GM08714 (cell line): ENCODE results near the gene CRYBA1.
"Not testable (repeated sequence)": the region's sequence is repeated elsewhere in the genome, so short reads cannot be mapped to it uniquely, and the experiment has no call there.

ENCODE experiments used
- H3K4me3 ChIP-seq: fragments of 200-500 bp; sonication (Bioruptor generic); 2 replicates; pipeline ENCODE4 v1.5.1; 2014; ENCODE audit warnings: mild to moderate bottlenecking, low read length, inconsistent platforms
- ZNF274 ChIP-seq: IDR thresholded peaks from 2 replicates; pipeline ENCODE4 v1.6.1; 2012; ENCODE audit warnings: mild to moderate bottlenecking, low read depth, low read length

The CRYBA1 gene

DNA sequence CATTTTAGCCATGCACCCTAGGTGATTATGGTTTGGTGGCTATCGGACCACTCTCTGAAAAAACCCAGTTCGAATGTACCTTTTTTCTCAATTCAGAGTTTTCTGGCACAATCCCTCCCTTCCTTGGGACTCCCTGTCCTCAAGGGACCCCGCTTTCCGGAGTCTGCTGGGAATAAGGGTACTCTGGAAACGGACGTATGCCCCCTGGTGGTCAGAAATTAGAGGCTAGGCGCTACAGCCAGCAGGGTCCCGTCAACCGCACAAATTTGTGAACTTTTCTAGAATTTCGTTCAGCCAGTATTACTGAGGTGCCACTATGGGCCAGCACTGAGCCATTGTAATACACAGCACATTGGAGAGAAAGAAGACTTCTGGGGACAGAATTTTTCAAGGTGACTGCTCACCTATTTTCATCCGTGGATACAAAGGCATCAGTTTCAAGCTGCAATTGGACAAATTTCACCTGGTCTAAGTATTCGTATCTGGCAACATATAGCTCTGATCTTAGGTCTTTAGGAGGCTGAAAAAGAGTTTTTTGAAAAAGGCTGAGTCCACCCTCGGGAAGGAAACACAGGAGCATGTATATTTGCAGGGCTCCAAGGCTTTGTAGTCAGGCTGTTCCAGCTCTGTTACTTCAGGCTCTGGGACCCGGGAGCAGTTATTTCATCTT is 27.1 kb upstream of the CRYBA1 start:
- H3K4me3 ChIP-seq, result no peak overlapping the region
- no peak for TF ChIP-seq ZNF274

- H3K4me3 ChIP-seq, result not testable (repeated sequence)
Observed at GRCh38 chr17:29221338-29221737, 25.3 kb upstream of the CRYBA1 start.

GRCh38 chr17:29225396-29225795 is 21.3 kb upstream of the CRYBA1 start:
- H3K4me3 ChIP-seq, result no peak overlapping the region
- TF ChIP-seq ZNF274, result no peak

- no peak for TF ChIP-seq ZNF274
- no peak overlapping the region for H3K4me3 ChIP-seq
Observed at GRCh38 chr17:29233301-29233700, 13.4 kb upstream of the CRYBA1 start.

- H3K4me3 ChIP-seq, result not testable (repeated sequence)
Observed at GRCh38 chr17:29234972-29235371, 11.7 kb upstream of the CRYBA1 start.

GRCh38 chr17:29235904-29236303 is 10.8 kb upstream of the CRYBA1 start:
- no peak for TF ChIP-seq ZNF274
- no peak overlapping the region for H3K4me3 ChIP-seq

DNA sequence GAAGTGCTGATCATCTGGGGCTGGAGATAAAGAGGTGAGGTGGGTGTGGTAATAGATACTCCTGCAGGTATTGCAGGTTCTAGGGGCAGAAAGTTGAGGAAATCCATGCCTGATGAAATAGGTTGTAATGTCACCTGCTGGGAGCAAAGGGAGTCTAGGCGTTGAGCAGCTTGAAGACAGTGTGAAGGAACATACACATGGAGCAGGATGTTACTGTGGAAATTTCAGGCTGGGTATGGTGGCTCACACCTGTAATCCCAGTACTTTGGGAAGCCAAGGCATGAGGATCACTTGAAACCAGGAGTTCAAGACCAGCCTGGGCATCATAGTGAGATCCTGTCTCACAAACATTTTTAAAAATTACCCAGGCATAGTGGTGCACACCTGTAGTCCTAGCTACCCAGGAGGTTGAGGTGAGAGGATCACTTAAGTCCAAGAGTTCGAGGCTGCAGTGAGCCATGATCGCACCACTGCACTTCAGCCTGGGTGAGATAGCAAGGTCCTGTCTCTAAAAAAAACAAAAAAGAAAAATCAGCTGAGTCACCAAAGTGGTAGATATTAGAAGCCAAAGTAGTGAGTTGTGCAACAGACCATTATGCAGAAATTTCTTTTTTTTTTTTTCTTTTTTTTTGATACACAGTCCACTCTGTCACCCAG is 9.1 kb upstream of the CRYBA1 start:
- no peak overlapping the region for H3K4me3 ChIP-seq
- no peak for TF ChIP-seq ZNF274

DNA sequence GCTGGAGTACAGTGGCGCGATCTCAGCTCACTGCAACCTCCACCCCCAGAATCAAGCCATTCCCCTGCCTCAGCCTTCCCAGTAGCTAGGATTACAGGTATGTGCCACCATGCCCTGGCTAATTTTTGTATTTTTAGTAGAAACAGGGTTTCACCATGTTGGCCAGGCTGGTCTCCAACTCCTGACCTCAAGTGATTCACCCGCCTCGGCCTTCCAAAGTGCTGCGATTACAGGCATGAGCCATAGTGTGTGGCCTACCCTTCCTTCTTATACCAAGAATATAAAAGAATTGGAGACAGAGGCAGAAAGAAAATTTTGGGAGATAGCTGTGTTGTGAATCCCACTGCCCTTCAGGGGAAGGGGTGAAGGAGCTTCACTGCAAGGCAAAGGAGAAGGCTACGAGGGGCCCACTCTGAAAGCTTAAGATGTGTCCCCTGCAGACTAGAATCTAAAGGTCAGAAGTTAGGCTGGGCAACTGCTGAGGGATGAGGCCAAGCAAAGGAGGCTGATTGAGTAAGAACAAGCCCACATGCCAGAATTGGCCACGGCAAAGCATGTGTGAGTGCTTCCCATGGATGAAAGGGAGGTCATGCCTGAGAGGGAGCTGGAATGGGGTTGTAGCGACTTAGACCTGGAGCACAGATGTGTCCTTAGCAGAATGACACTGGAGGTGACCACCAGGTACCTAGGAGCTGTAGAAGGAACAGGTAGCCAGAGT is 8.4 kb upstream of the CRYBA1 start:
- no peak for TF ChIP-seq ZNF274
- H3K4me3 ChIP-seq, result no peak overlapping the region

GRCh38 chr17:29240477-29240876 is 6.2 kb upstream of the CRYBA1 start:
- no peak for TF ChIP-seq ZNF274
- H3K4me3 ChIP-seq, result no peak overlapping the region

GRCh38 chr17:29240968-29241963 is 5.4 kb upstream of the CRYBA1 start:
- no peak overlapping the region for H3K4me3 ChIP-seq

DNA sequence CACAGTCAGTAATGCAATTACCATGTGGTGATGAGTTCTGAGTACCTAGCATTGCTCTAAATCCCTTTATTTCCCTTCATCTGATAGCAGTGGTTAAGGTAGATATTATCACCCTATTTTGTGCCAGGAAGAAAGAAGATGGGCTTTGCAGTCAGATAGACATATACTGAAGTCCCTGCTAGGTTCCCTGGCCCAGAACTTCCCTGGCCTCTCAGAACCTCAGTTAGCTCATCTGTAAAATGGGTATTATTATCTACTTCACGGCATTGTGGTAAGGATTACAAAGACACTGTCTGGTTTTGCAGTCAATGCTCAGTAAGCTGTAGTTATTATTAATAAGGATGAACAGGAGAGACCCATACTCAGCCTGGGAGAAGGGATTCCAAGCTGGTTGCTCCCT is 4.6 kb upstream of the CRYBA1 start:
- no peak overlapping the region for H3K4me3 ChIP-seq
- TF ChIP-seq ZNF274, result no peak

More at GRCh38 chr17:29240968-29241963, 5.4 kb upstream of the CRYBA1 start:
- TF ChIP-seq ZNF274, result no peak

DNA sequence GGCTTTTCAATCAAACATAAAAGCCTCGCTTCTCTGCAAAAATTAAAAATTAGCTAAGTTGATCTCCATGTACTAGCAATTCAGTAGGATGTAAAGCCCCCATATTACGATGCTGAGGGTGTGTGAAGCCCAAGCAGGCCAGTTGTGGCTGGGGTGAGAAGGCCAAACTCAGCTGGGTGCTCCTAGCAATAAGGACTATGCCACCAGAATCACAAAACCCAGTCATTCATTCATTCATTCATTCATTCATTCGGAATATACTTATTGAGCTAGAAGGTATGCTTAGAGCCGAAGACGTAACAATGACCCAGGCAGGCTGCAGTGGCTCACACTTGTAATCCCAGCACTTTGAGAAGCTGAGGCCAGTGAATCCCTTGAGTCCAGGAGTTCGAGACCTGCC is 3.9 kb upstream of the CRYBA1 start:
- H3K4me3 ChIP-seq, result no peak overlapping the region
- TF ChIP-seq ZNF274, result no peak

- TF ChIP-seq ZNF274, result no peak
- H3K4me3 ChIP-seq, result no peak overlapping the region
Observed at GRCh38 chr17:29243792-29244191, 2.9 kb upstream of the CRYBA1 start.

DNA sequence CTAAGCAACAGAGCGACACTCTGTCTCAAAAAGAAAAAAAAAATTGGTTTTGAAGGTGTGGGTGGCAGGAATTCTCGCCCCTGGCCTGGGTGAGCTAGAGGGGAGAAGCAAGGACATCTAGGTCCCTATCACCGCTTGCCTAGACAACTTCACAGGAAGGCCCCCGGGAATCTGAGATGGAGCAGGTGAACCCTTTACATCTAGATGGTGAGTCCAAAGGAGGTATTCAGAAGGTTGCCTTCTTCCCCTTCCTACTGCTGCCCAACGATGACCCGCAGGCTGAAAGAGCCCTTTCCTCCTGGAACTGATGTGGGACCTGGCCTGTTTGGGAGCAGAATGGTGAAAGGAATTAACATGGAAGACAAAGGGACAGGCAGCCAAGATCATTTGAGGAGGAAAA is 1.3 kb upstream of the CRYBA1 start:
- H3K4me3 ChIP-seq, result no peak overlapping the region
- TF ChIP-seq ZNF274, result no peak
